NK-92 treated with Interleukin-12 subunit alpha and Interleukin-12 subunit beta, amount 100 ng/mL, for 24 hours (cell line): ENCODE results near the gene ARID4B.
"Not testable (repeated sequence)": the region's sequence is repeated elsewhere in the genome, so short reads cannot be mapped to it uniquely, and the experiment has no call there.

ENCODE experiments used
- DNase-seq: peaks from one replicate; lab custom pipeline; 2025; lab: John Stamatoyannopoulos, UW

The ARID4B gene

DNA sequence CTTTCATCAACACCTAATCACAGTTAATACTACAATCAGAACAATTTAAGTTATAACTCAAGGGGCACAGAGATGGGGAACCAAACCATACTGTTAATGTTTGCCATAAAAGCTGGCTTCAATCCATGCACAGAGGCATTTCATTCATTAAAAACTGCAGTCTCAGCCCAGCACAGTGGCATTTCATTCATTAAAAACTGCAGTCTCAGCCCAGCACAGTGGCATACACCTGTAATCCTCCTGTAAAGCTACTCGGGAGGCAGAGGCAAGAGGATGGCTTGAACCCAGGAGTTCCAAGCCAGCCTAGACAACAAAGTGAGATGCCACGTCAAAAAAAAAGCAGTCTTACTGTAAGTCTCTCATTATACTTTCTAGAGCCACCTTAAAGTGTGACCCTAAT is 29.2 kb downstream of the ARID4B start:
- no peak for DNase-seq

DNA sequence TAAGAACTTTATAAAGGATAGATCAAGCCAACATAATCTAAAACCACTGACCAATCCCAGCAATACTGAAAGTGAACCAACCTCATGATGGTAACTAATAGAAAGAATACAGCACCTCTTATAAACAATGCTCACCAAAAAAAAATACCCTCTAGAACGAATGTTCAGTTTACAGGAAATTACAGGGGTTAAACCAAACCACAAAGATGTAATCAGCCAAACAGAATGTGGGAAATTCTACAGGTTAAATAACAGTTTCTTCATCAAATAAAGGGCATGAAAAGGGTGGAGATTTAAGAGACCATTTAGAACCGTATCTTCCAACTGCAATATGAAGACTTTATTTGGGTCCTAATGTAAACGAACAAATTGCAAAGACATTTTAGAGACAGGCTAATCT is 30.4 kb downstream of the ARID4B start:
- DNase-seq = no peak

DNA sequence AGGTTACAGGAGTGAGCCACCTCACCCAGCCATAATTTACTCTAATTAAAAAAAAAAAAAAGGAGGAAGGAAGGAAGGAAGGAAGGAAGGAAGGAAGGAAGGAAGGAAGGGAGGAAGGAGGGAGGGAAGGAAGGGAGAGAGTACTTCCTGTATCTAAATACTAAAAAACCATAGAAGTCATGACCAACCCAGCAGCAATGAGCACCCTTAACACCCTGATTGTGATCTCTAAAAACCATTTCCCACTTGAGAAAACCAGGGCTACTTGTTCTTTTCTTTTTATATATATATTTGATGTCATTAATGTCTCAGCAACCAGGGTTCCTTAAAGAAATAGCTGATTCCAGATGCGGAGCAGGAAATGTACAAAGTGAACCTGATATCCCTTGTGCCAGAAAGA is 31.2 kb downstream of the ARID4B start:
- DNase-seq = no peak

DNA sequence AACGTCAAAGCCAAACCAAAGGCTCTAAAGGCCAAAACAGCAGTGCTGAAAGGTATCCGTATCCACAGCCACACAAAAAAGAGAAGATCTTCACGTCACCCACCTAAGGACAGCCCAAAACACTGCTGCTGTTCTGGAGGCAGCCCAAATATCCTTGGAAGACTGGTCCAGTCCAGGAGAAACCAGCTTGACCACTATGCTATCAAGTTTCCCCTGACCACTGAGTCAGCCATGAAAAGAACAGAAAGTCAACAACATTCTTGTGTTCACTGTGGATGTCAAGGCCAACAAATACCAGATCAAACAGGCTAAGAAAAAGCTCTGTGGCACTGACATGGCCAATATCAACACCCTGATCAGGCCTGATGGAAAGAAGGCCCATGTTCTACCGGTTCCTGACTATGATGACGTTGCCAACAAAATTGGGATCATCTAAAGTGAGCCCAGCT is 32.1 kb downstream of the ARID4B start:
- DNase-seq = no peak

DNA sequence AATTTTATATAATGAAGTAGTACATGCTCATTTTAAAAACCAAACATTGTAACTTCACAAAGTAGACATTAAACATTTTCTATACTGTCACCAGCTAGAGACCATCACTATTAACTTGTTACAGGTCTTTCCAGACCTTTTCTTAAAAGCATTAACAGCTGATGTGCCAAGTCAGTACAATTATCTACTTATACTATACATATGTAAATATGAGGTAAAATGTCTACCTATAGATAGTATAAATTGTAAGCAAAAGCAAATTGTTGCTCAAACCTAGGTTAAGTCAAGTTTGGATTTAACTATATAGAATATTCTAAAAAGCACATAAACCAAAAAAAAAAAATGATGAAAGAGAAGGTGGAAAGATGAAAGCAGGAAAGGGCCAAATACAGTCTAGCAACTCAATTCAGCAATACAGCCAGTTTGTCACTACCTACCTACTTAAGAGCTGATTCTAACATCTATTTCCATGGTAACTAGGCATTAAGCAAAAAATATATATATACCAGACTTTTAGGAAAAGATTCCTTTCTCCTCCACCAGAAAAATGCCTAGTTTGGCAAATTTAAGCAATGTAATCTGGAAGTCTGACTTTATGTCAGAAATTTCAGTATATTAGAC is 34.5 kb downstream of the ARID4B start:
- DNase-seq = no peak

DNA sequence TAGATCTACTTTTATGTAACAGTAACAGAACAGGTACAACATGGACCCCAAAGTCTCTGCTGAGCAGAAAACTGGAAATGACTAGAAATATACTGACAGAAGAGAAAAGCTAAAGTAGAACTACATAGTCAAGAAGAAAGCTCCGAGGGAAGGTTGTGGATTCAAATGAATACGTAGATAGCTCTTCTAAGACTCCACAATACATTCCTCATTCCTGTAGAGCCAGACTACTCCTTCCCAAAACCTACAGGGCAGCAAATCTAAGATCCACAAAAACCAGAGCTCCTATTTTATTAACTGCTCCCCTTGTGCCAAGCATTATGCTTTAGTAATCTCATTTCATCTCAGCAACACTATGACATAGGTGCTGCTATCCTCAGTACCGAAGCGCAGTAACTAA is 35.2 kb downstream of the ARID4B start:
- DNase-seq = no peak

DNA sequence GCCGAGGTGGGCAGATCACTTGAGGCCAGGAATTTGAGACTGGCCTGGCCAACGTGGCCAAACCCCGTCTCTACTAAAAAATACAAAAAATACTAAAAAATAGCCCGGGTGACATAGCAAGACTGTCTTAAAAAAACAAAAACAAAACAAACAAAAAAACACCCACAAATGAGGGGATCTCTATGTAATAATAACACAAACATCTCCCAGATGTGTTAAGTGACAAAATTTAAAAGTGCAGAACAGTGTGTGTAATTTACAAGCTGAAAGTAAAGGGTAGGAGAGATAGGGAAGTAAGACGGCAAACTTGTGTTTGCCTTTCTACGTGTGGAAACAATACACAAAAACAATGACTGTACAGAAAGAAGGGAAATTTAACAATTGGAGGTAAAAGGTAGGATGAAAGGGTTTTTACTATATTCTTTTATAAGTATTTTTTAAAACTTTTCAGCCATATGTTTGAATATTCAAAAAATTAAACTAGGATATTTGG is 36.3 kb downstream of the ARID4B start:
- DNase-seq = no peak

DNA sequence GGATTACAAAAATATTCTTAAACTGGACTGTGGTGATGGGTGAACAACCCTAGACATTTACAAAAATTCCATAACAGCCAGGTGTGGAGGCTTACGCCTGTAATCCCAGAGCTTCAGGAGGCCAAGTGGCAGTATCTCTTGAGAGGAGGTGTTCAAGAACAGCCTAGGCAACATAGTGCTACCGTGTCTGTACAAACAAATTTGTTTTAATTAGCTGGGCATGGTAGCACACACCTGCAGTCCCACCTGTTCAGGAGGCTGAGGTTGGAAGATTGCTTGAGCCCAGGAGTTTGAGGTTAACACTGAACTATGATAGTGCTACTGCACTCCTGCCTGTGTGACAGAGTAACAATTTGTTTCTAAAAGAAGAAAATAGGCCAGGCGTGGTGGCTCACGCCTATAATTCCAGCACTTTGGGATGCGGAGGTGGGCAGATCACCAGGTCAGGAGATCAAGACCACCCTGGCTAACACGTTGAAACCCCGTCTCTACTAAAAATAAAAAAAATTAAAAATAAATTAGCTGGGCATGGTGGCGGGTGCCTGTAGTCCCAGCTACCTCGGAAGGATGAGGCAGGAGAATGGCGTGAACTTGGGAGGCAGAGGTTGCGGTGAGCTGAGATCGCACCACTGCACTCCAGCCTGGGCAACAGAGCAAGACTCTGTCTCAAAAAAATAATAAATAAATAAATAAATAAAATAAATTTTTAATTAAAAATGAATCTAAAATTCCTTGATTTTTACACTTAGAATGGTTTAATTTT is 37.1 kb downstream of the ARID4B start:
- no peak for DNase-seq

DNA sequence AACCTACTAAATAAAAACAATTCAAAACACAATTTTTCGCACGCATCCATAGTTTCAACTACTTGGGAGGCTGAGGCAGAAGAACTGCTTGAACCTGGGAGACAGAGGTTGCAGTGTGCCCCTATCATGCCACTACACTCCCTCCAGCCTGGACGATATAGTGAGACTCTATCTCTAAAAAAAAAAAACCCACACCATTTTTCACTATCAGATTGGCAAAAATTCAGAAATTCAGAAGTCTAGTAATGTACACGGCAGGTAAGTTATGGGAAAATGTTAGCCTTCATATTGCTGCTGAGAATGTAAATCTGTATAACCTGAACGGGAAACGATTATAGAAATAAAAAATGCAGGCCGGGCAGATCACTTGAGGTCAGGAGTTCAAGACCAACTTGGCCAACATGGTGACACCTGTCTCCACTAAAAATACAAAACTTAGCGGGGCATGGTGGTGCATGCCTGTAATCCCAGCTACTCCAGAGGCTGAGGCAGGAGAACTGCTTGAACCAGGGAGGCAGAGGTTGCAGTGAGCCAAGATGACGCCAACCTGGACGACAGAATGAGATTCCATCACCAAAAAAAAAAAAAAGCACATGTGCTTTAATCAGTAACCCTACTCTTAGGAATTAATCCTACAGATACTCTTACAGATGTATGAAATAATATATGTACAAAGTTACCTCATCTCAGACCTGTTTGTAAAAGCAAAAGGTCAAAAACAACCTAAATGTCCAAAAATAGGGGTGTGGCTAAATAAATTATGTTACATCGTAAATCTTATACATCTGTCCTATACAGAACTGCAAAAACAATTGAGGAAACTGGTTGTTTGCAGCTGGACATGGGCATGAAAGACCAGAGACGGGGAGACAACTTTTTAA is 37.9 kb downstream of the ARID4B start:
- DNase-seq = no peak

DNA sequence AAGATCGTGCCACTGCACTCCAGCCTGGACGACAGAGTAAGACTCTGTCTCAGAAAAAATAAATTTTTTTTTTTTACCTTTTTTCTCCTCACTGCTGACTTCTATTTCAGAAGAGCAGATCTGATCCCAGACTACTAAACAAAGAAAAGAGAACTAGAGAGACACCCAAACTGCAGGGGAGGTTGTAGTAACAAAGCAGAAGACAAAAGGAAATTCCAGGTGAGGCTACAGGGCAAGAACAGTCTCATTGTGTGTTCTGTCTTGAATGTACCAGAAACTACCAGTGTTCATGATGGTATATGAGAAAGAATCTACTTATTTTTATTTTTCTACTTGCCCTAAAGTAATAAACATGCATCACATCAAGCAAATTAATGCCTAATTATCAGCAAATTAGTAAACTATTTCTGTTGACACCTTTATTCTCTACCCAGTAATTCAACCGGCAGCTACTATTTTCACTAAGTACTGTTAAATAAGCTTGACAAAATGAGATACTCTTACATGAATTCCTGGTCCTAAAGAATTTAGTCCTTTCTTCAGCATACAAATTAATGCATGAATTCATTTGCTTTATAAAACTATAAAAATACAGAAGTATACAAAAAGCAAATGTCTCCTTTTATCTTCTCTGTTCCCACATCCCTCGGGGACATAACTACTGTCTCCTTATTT is 40.6 kb downstream of the ARID4B start:
- DNase-seq = no peak

DNA sequence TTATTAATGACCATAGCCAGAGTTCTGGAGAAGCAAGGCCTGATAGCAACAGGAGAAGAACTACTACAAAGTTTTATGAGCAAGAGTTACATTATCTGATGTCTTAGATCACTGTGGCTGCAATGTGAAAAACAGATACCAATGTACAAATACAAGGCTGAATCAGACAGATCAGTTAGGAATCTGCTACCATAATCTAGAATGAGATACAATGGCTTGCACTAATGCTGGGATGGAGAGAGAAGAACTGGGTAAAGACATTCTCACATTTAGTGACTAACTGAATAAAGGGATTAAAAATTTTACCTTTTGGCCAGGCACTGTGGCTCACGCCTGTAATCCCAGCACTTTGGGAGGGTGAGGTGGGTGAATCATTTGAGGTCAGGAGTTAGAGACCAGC is 41.3 kb downstream of the ARID4B start:
- DNase-seq = no peak

DNA sequence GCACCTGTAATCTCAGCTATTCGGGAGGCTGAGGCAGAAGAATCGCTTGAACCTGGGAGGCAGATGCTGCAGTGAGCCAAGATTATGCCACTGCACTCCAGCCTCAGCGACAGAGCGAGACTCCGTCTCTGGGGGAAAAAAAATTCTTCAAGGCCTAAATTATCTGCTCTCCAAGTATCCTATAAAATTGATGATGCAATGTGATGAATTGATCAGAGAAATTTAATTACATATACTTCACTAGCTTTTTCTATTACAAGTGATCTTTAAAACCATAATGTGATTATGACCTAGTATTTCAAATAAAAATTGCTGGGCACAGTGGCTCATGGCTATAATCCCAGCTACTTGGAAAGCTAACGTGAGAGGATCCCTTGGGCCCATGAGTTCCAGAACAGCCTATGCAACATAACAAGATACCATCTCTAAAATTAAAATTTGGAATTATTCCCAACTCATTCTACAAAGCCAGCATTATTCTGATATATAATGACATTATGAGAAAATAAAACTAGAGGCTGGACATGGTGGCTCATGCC is 43.7 kb downstream of the ARID4B start:
- DNase-seq = no peak

DNA sequence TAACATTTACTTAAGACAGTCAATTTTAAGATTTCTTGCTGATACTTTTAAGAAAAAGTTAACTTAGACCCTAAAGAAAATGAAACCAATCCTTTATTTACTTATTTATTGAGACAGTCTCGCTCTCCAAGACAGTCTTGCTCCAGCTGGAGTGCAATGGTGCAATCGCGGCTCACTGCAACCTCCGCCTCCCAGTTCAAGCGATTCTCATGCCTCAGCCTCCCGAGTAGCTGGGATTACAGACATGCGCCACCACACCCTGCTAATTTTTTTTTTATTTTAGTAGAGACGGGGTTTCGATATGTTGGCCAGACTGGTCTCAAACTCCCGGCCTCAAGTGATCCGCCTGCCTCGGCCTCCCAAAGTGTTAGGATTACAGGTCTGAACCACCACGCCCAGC is 44.3 kb downstream of the ARID4B start:
- not testable (repeated sequence) for DNase-seq

DNA sequence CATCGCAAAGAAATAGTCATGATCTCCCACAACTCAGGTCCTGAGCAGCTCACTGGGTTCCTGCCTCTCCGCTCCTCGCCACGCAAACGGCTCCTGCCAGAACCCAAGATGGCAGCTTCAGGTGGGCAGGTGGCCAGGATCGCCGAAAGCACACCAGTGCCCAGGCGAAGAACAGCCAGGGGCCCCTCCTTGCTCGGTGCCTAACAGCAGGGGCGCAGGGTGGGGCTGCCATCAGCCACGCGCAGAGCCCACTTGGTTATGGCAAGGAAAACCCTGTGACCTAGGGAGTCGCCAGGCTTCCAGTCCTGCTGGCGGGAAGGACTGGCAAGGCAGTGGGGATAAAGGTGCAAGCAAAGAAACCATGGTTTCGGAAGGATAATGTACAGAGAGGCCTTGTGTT is 47.5 kb downstream of the ARID4B start:
- no peak for DNase-seq

DNA sequence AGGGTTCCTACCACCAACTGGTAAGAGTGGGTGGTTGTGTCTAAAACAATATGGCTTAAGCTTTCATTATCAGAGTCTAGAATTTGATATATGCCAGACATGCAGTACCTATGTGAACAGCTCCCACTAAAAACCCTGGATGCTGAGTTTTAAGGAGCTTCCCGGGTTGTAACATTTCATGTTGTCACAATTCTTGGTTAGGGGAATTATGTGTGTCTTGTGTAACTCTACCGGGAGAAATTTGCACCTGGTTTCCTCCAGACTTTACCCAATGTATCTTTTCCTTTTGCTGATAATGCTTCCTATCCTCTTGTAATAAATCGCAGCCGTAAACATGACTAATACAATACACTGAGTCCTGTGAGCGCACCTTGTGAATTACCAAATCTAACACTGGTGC is 48.3 kb downstream of the ARID4B start:
- no peak for DNase-seq

DNA sequence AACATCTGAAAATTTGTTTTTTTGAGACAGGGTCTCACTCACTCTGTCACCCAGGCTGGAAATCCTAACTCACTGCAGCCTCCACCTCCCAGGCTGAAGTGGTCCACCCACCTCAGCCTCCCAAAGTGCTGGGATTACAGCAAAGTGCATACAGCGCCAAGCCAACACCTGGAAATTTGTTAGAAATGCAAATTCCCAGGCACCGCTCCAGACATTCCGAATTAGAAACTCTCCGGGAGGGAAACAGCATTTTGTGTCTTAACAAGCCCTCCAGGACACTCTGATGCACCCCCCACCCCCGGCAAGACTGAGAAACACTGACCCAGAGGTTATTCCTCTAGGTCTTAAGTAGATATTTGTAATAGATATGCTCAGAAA is 49.1 kb downstream of the ARID4B start:
- no peak for DNase-seq

DNA sequence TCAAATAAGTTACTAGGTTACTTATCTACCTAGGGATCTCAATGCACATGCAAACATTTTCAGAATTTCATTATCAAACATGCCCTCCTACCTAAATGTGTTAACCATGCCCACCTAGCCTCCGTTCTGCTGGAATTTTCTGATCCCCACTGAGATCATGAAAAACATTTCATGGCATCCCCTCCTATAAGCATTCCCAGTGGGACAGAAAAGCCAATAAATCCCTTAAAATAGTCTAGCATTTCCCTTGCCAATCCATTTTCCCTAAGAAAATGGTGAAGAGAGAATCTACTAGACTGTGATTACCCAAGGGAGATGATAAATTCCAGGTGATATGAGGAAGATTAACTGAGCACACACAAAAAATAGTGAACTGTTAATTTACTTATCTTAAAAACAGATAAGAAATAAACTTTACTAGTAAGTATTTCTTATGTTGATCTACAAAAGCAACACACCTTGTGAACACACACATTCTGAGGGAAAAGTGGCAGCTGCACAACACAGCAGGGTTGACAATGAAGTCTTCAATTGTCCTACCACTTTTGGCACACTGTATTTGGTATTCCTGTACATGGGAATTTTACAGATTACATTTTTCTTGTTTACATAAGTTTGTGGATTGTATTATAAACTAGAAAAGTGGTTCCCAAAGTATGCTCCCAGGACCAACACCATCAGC is 49.6 kb downstream of the ARID4B start:
- DNase-seq = no peak

DNA sequence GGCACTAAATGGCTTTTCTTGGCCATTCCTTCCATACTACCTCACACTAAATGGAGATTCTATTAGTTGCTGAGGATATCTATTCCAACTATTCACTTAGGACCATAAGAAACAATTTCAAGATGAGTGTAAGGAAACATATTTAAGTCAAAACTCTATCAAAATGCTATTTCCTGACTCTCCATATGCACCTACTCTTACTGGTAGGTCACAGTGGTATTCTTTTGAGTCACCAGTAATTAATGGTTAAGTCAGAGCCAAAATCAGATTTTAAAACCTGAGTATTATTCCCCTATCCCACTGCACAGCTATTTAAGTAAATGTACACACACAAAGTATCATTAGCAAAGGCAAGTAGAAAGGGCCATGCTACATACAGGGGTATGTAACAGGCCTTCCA is 50.3 kb downstream of the ARID4B start:
- no peak for DNase-seq

DNA sequence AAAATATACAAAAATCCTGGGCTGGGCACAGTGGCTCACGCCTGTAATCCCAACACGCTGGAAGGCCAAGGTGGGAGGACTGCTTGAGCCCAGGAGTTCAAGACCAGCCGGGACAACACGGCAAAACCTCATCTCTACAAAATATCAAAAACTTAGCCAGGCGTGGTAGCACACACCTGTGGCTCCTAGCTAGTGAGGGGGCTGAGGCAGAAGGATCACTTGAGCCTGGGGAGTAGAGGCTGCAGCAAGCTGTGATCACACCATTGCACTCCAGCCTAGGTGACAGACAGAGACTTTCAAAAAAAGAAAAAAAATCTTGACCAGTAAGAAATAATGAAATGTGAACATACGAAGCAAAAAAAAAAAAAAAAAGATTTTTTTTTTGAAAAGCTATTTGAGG is 52.1 kb downstream of the ARID4B start:
- no peak for DNase-seq

DNA sequence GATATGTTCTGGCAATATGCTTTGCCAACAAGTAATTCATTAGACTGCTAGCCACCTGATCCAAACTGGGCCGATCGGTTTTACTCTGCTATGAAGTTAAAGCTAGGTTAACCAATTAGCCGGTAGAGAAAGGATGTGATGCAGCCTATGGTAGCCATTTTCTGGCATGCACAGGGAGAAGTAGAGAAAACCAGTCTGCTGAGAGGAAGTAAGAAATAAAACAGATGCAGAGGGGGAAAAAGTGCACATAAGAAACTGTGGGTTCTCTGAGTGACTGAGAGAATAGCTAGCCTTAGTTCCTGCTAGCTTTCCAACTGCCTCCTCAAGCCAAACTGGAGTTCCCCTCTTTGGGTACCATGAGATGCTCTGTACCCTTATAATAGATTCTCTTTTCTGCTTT is 52.8 kb downstream of the ARID4B start:
- DNase-seq = no peak

DNA sequence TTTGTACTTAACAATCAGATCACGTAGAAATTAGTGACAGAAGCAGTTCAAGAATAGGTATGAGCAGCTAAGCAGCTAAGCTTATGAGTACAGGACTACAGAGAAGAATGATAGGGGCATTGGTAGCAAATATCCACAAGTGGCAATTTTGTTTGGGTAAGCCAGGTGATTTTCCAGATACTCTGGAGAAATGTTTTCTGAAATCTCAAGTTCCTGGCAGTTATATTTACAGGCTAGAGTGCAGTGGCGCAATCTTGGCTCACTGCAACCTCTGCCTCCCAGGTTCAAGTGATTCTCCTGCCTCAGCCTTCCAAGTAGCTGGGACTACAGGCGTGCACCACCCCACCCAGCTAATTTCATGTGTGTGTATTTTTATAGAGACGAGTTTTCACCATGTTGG is 55.1 kb downstream of the ARID4B start:
- DNase-seq = no peak
